HEK293 (cell line): ENCODE data around the gene VWA3A.

Experiments
- ATF2 ChIP-seq: fragments of 450-650 bp; formaldehyde crosslinking; IDR thresholded peaks from 2 replicates; pipeline ENCODE4 v1.5.1; 2016; ENCODE audit warnings: missing biosample characterization, missing genetic modification characterization, low read depth
- CTCF ChIP-seq: fragments of 450-650 bp; formaldehyde crosslinking; IDR thresholded peaks from 2 replicates; pipeline ENCODE4 v1.5.1; 2016; ENCODE audit warnings: missing biosample characterization, missing genetic modification characterization
- REST ChIP-seq: fragments of 450-650 bp; formaldehyde crosslinking; IDR thresholded peaks from 2 replicates; pipeline ENCODE4 v1.5.1; 2016; ENCODE audit warnings: missing biosample characterization, missing genetic modification characterization
- SP7 ChIP-seq: fragments of 450-650 bp; formaldehyde crosslinking; IDR thresholded peaks from 2 replicates; pipeline ENCODE4 v1.5.1; 2016; ENCODE audit warnings: missing biosample characterization, missing genetic modification characterization
- TSHZ1 ChIP-seq: fragments of 450-650 bp; formaldehyde crosslinking; IDR thresholded peaks from 2 replicates; pipeline ENCODE4 v1.5.1; 2016; ENCODE audit warnings: missing biosample characterization, missing genetic modification characterization, borderline replicate concordance
- YY2 ChIP-seq: fragments of 450-650 bp; formaldehyde crosslinking; IDR thresholded peaks from 2 replicates; pipeline ENCODE4 v1.5.1; 2016; ENCODE audit warnings: missing biosample characterization, missing genetic modification characterization
- ZBTB1 ChIP-seq: fragments of 450-650 bp; formaldehyde crosslinking; IDR thresholded peaks from 2 replicates; pipeline ENCODE4 v1.5.1; 2016; ENCODE audit warnings: missing biosample characterization, missing genetic modification characterization
- ZNF112 ChIP-seq: fragments of 450-650 bp; formaldehyde crosslinking; IDR thresholded peaks from 2 replicates; pipeline ENCODE4 v1.5.0; 2017; ENCODE audit warnings: missing biosample characterization, missing genetic modification characterization
- ZNF621 ChIP-seq: fragments of 450-650 bp; formaldehyde crosslinking; IDR thresholded peaks from 2 replicates; pipeline ENCODE4 v1.5.1; 2017; ENCODE audit warnings: missing biosample characterization, missing genetic modification characterization
- ZNF623 ChIP-seq: fragments of 450-650 bp; formaldehyde crosslinking; IDR thresholded peaks from 2 replicates; pipeline ENCODE4 v1.5.1; 2016; ENCODE audit warnings: missing biosample characterization, missing genetic modification characterization

GRCh38 chr16:22183901-22184614 lies 91.7 kb downstream of the VWA3A start:
- no peak for TF ChIP-seq ZNF112
- TF ChIP-seq YY2 (tag by site-specific recombination): no peak
- no peak for TF ChIP-seq REST (tag by site-specific recombination)
- peak; percentile 40 for TF ChIP-seq CTCF (tag by site-specific recombination)
- TF ChIP-seq ZNF623 (tag by site-specific recombination): no peak
- no peak for TF ChIP-seq ZNF621
- TF ChIP-seq TSHZ1: no peak
- TF ChIP-seq ATF2 (tag by site-specific recombination): no peak
- no peak for TF ChIP-seq ZBTB1 (tag by site-specific recombination)
- no peak for TF ChIP-seq SP7
